ENCODE data around the gene ACVR1B. TPM values are rescaled to one million over a fixed set of nuclear protein-coding genes. Genes with fewer than 3 reads are reported as not detected.

ACVR1B gene
- total RNA-seq, 1 experiment from 2014 or later, result 14.1 TPM

GRCh38 chr12:51913071-51914033, 38.1 kb upstream of the ACVR1B start:
- Histone ChIP-seq H3K36me3 (replicated peaks; ENCODE audit: control insufficient read depth, insufficient read depth, low read length) (no peaks in the 10 kb centered on the region), H3K4me3 (ENCODE audit: insufficient read depth, low read depth, low read length) (no peak overlapping the region), H3K27me3 (ENCODE audit: control insufficient read depth, insufficient read depth, low read length) (peaks cover 2% of the 10 kb centered on the region; the same call in 1 of the 2 replicates)
- peak; percentile 87 for DNase-seq

- no peak overlapping the region for H3K4me3 ChIP-seq (ENCODE audit: insufficient read depth, low read depth, low read length)
- no peaks in the 10 kb centered on the region for H3K36me3 ChIP-seq (replicated peaks; ENCODE audit: control insufficient read depth, insufficient read depth, low read length)
- no peak for DNase-seq
- H3K27me3 ChIP-seq (ENCODE audit: control insufficient read depth, insufficient read depth, low read length), result no peaks in the 10 kb centered on the region
Observed at GRCh38 chr12:51914034-51914923, 37.2 kb upstream of the ACVR1B start.

GRCh38 chr12:51915003-51915625, 36.4 kb upstream of the ACVR1B start:
- no peaks in the 10 kb centered on the region for H3K27me3 ChIP-seq (ENCODE audit: control insufficient read depth, insufficient read depth, low read length)
- no peaks in the 10 kb centered on the region for H3K36me3 ChIP-seq (replicated peaks; ENCODE audit: control insufficient read depth, insufficient read depth, low read length)
- H3K4me3 ChIP-seq (ENCODE audit: insufficient read depth, low read depth, low read length), result no peak overlapping the region
- peak; percentile 83 for DNase-seq

- H3K4me3 ChIP-seq (ENCODE audit: insufficient read depth, low read depth, low read length), result no peak overlapping the region
- no peaks in the 10 kb centered on the region for H3K36me3 ChIP-seq (replicated peaks; ENCODE audit: control insufficient read depth, insufficient read depth, low read length)
- DNase-seq, result no peak
- no peaks in the 10 kb centered on the region for H3K27me3 ChIP-seq (ENCODE audit: control insufficient read depth, insufficient read depth, low read length)
Observed at GRCh38 chr12:51915951-51916350, 35.5 kb upstream of the ACVR1B start.

GRCh38 chr12:51917041-51917590, 34.4 kb upstream of the ACVR1B start:
- no peak for DNase-seq
- no peaks in the 10 kb centered on the region for H3K36me3 ChIP-seq (replicated peaks; ENCODE audit: control insufficient read depth, insufficient read depth, low read length)
- H3K4me3 ChIP-seq (ENCODE audit: insufficient read depth, low read depth, low read length), result no peak overlapping the region
- H3K27me3 ChIP-seq (ENCODE audit: control insufficient read depth, insufficient read depth, low read length), result no peaks in the 10 kb centered on the region

- Histone ChIP-seq H3K27me3 (ENCODE audit: control insufficient read depth, insufficient read depth, low read length) (no peaks in the 10 kb centered on the region), H3K36me3 (replicated peaks; ENCODE audit: control insufficient read depth, insufficient read depth, low read length) (no peaks in the 10 kb centered on the region), H3K4me3 (ENCODE audit: insufficient read depth, low read depth, low read length) (no peak overlapping the region)
- no peak for DNase-seq
Observed at GRCh38 chr12:51917746-51918453, 33.6 kb upstream of the ACVR1B start.

GRCh38 chr12:51920046-51920445, 31.5 kb upstream of the ACVR1B start:
- H3K4me3 ChIP-seq (ENCODE audit: insufficient read depth, low read depth, low read length), result no peak overlapping the region
- peaks cover 6% of the 10 kb centered on the region for H3K27me3 ChIP-seq (ENCODE audit: control insufficient read depth, insufficient read depth, low read length)
- no peak for DNase-seq
- no peaks in the 10 kb centered on the region for H3K36me3 ChIP-seq (replicated peaks; ENCODE audit: control insufficient read depth, insufficient read depth, low read length)

- H3K27me3 ChIP-seq (ENCODE audit: control insufficient read depth, insufficient read depth, low read length), result peaks cover 8% of the 10 kb centered on the region
- no peaks in the 10 kb centered on the region for H3K36me3 ChIP-seq (replicated peaks; ENCODE audit: control insufficient read depth, insufficient read depth, low read length)
- no peak overlapping the region for H3K4me3 ChIP-seq (ENCODE audit: insufficient read depth, low read depth, low read length)
- peak; percentile 79 for DNase-seq
Observed at GRCh38 chr12:51921017-51921725, 30.3 kb upstream of the ACVR1B start.

GRCh38 chr12:51922146-51922545, 29.4 kb upstream of the ACVR1B start:
- Histone ChIP-seq H3K4me3 (ENCODE audit: insufficient read depth, low read depth, low read length) (no peak overlapping the region), H3K36me3 (replicated peaks; ENCODE audit: control insufficient read depth, insufficient read depth, low read length) (no peaks in the 10 kb centered on the region), H3K27me3 (ENCODE audit: control insufficient read depth, insufficient read depth, low read length) (peaks cover 8% of the 10 kb centered on the region)
- DNase-seq, result no peak

GRCh38 chr12:51922762-51923505, 28.6 kb upstream of the ACVR1B start:
- Histone ChIP-seq H3K4me3 (ENCODE audit: insufficient read depth, low read depth, low read length) (no peak overlapping the region), H3K27me3 (ENCODE audit: control insufficient read depth, insufficient read depth, low read length) (peaks cover 8% of the 10 kb centered on the region), H3K36me3 (replicated peaks; ENCODE audit: control insufficient read depth, insufficient read depth, low read length) (no peaks in the 10 kb centered on the region)
- DNase-seq, result no peak

- Histone ChIP-seq H3K27me3 (ENCODE audit: control insufficient read depth, insufficient read depth, low read length) (peaks cover 8% of the 10 kb centered on the region), H3K36me3 (replicated peaks; ENCODE audit: control insufficient read depth, insufficient read depth, low read length) (no peaks in the 10 kb centered on the region), H3K4me3 (ENCODE audit: insufficient read depth, low read depth, low read length) (peak overlapping the region; percentile 18; the same call in 1 of the 2 replicates)
- DNase-seq, result peak; percentile 92
Observed at GRCh38 chr12:51923506-51924365, 27.8 kb upstream of the ACVR1B start.
